WTC11 (cell line): ENCODE data around the gene KCNH6. TPM values are rescaled to one million over a fixed set of nuclear protein-coding genes. Genes with fewer than 3 reads are reported as not detected.

Source experiments
- ATAC-seq: fragments of 200-7000 bp; cut with Tn5 transposase; 2 replicates; pipeline ENCODE4 v1.10.0; 2021; ENCODE audit warnings: mild to moderate bottlenecking, moderate library complexity
- CTCF ChIA-PET: fragments of 300-600 bp; sonication (Branson Sonifier 250); formaldehyde crosslinking; loops from one replicate; lab custom pipeline; 2021; ENCODE audit warnings: antibody characterized with exemption; lab: Charles Lee
- POLR2A ChIA-PET: fragments of 350-600 bp; sonication (Branson Sonifier 250); formaldehyde crosslinking; loops from one replicate; lab custom pipeline; 2021; ENCODE audit warnings: antibody characterized with exemption; lab: Charles Lee
- DNase-seq: peaks from one replicate; pipeline ENCODE4 v3.0.0; 2021; ENCODE audit warnings: low spot score
- H3K27ac Mint-ChIP-seq: 2 replicates; pipeline ENCODE4 v1.8.0; 2021; ENCODE audit warnings: mixed read lengths
- H3K27me3 Mint-ChIP-seq: 2 replicates; pipeline ENCODE4 v1.8.0; 2021; ENCODE audit warnings: low read depth, mild to moderate bottlenecking, moderate library complexity, mixed read lengths
- H3K36me3 Mint-ChIP-seq: 2 replicates; pipeline ENCODE4 v1.8.0; 2021; ENCODE audit warnings: mixed read lengths
- H3K4me1 Mint-ChIP-seq: 2 replicates; pipeline ENCODE4 v1.8.0; 2022; ENCODE audit warnings: mixed read lengths
- H3K4me3 Mint-ChIP-seq: 2 replicates; pipeline ENCODE4 v1.8.0; 2021; ENCODE audit warnings: mild to moderate bottlenecking, moderate library complexity, mixed read lengths
- H3K9me3 Mint-ChIP-seq: 2 replicates; pipeline ENCODE4 v1.8.0; 2021; ENCODE audit warnings: mixed read lengths
- ARID4B ChIP-seq: sonication (generic); formaldehyde crosslinking; IDR thresholded peaks from 2 replicates; pipeline ENCODE4 v1.8.0; 2023; ENCODE audit warnings: missing genetic modification reagents, mild to moderate bottlenecking, borderline replicate concordance
- ATF2 ChIP-seq: sonication (generic); formaldehyde crosslinking; IDR thresholded peaks from 2 replicates; pipeline ENCODE4 v1.8.1; 2022; ENCODE audit warnings: low read depth, missing genetic modification reagents, borderline replicate concordance
- CBFB ChIP-seq: sonication (generic); formaldehyde crosslinking; IDR thresholded peaks from 2 replicates; pipeline ENCODE4 v1.8.1; 2022; ENCODE audit warnings: mild to moderate bottlenecking, low read depth, missing genetic modification reagents
- CREM ChIP-seq: sonication (generic); formaldehyde crosslinking; IDR thresholded peaks from 2 replicates; pipeline ENCODE4 v1.8.1; 2022; ENCODE audit warnings: mild to moderate bottlenecking, missing genetic modification reagents, moderate library complexity
- ESRRA ChIP-seq: sonication (generic); formaldehyde crosslinking; IDR thresholded peaks from 2 replicates; pipeline ENCODE4 v1.8.1; 2022; ENCODE audit warnings: mild to moderate bottlenecking, missing genetic modification reagents, borderline replicate concordance
- ETV6 ChIP-seq: sonication (generic); formaldehyde crosslinking; IDR thresholded peaks from 2 replicates; pipeline ENCODE4 v1.8.1; 2022; ENCODE audit warnings: mild to moderate bottlenecking, missing genetic modification reagents
- JAZF1 ChIP-seq: fragments of 250-450 bp; sonication (Bioruptor Pico); IDR thresholded peaks from 2 replicates; pipeline ENCODE4 v1.9.0; 2021; ENCODE audit warnings: moderate library complexity, mild to moderate bottlenecking, inconsistent platforms
- MXD4 ChIP-seq: fragments of 250-450 bp; sonication (Bioruptor Pico); IDR thresholded peaks from 2 replicates; pipeline ENCODE4 v1.8.0; 2021; ENCODE audit warnings: mild to moderate bottlenecking, moderate library complexity, borderline replicate concordance
- NR2C2 ChIP-seq: sonication (generic); formaldehyde crosslinking; IDR thresholded peaks from 2 replicates; pipeline ENCODE4 v1.8.0; 2022; ENCODE audit warnings: mild to moderate bottlenecking, missing genetic modification reagents
- SP1 ChIP-seq: sonication (generic); formaldehyde crosslinking; conservative IDR thresholded peaks from 2 replicates; pipeline ENCODE4 v1.8.1; 2022; ENCODE audit warnings: missing genetic modification reagents
- TEAD1 ChIP-seq: sonication (generic); formaldehyde crosslinking; IDR thresholded peaks from 2 replicates; pipeline ENCODE4 v1.8.0; 2022; ENCODE audit warnings: mild to moderate bottlenecking, missing genetic modification reagents
- ZNF121 ChIP-seq: sonication (generic); formaldehyde crosslinking; IDR thresholded peaks from 2 replicates; pipeline ENCODE4 v1.8.0; 2023; ENCODE audit warnings: missing genetic modification reagents
- total RNA-seq: library from RNA; stranded (reverse); gene quantifications from 3 replicates; pipeline ENCODE4 v1.2.3, GENCODE V29; 2021
- TF ChIP-seq, protein P1 (sequence below): sonication (generic); formaldehyde crosslinking; IDR thresholded peaks from 2 replicates; pipeline ENCODE4 v1.8.0; 2023; ENCODE audit warnings: missing genetic modification reagents
- TF ChIP-seq, protein P2 (sequence below): fragments of 250-450 bp; sonication (Bioruptor Pico); IDR thresholded peaks from 2 replicates; pipeline ENCODE4 v1.9.0; 2021; ENCODE audit warnings: mild to moderate bottlenecking, borderline replicate concordance
- TF ChIP-seq, protein P3 (sequence below): fragments of 250-450 bp; sonication (Bioruptor Pico); IDR thresholded peaks from 2 replicates; pipeline ENCODE4 v2.1.2; 2022; ENCODE audit warnings: mild to moderate bottlenecking, moderate library complexity
- TF ChIP-seq, protein P4 (sequence below): sonication (generic); formaldehyde crosslinking; IDR thresholded peaks from 2 replicates; pipeline ENCODE4 v1.8.0; 2022; ENCODE audit warnings: mild to moderate bottlenecking, missing genetic modification reagents

The KCNH6 gene
- total RNA-seq, 1 experiment from 2014 or later: 2.1 TPM

DNA sequence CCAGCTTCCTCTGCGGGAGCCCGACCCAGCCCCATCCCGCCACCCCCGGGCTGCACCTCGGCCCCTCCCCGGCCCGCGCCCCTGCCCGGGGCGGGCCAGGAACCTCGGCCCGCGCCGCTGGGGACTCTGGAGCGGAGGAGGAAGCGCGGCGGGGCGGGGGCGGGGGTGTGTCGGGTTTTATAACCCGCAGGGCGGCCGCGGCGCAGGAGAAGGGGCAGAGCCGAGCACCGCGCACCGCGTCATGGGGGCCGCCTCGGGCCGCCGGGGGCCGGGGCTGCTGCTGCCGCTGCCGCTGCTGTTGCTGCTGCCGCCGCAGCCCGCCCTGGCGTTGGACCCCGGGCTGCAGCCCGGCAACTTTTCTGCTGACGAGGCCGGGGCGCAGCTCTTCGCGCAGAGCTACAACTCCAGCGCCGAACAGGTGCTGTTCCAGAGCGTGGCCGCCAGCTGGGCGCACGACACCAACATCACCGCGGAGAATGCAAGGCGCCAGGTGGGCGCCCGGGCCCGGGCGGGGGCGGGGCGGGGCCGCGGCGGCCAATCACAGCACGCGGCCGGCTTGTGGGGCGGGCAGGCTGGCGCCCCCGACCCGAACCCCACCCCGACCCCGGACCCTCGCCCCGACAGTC is 46.2 kb upstream of the KCNH6 start, which contains the start of gene ACE (continued):
- TF ChIP-seq, protein P1, sequence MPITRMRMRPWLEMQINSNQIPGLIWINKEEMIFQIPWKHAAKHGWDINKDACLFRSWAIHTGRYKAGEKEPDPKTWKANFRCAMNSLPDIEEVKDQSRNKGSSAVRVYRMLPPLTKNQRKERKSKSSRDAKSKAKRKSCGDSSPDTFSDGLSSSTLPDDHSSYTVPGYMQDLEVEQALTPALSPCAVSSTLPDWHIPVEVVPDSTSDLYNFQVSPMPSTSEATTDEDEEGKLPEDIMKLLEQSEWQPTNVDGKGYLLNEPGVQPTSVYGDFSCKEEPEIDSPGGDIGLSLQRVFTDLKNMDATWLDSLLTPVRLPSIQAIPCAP: no peak
- peak; percentile 52; the same call in 1 of the 2 replicates for TF ChIP-seq ETV6 (CRISPR knock-in tag)
- TF ChIP-seq CREM (CRISPR knock-in tag): 0 out of 2 replicates have a peak, but pooled peaks have one; percentile 30
- TF ChIP-seq TEAD1 (CRISPR knock-in tag): peak; percentile 38; the same call in 1 of the 2 replicates
- TF ChIP-seq SP1 (CRISPR knock-in tag): no peak
- TF ChIP-seq ZNF121 (CRISPR knock-in tag): 0 out of 2 replicates have a peak, but pooled peaks have one; percentile 2

DNA sequence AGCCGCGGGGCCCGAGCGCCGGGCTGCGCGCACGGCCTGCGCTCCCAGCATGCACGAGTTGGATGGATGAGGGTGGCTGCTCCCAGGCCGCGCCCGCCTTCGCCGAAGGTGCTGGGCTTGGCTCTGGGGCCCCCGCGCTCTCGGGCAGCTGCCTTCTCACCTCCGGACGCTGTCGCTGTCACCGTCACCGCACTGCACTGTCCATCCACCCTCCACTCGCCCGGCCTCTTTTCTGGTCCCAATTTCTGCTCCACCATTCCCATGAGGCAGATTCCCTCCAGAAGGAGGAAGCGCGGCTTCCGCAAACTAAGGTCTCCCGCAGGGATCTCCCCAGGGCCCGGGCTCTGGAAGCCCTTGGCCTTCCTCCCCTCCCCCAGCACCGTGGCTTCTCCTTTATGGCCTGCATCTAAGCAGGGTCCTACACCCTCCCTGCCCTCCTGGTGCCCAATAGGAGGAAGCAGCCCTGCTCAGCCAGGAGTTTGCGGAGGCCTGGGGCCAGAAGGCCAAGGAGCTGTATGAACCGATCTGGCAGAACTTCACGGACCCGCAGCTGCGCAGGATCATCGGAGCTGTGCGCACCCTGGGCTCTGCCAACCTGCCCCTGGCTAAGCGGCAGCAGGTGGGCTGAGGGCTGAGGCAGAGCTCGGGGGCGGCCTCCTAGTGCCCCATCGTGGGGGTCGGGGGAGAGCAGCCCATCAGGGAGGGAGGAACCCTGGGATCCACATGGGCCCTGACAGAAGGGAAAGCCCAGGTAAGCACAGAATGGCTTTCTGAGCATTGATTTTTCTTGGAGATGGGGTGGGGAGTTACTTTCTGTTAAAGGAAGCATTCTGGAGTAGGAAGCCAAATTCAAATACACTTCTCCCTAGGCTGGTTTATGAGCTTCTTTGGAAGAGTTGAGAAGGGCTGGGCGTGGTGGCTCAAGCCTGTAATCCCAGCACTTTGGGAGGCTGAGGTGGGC is 45.4 kb upstream of the KCNH6 start:
- POLR2A ChIA-PET: interaction anchor here (0.9 to 2.0 kb wide), 7 partner anchors 32 to 221 kb away, joined by 3 to 7 read pairs (median 4); no protein-coding TSS in a partner anchor
- no peaks in the 10 kb centered on the region for H3K36me3 Mint-ChIP-seq
- ATAC-seq: peak; percentile 2; the same call in 1 of the 2 replicates
- TF ChIP-seq, protein P2, sequence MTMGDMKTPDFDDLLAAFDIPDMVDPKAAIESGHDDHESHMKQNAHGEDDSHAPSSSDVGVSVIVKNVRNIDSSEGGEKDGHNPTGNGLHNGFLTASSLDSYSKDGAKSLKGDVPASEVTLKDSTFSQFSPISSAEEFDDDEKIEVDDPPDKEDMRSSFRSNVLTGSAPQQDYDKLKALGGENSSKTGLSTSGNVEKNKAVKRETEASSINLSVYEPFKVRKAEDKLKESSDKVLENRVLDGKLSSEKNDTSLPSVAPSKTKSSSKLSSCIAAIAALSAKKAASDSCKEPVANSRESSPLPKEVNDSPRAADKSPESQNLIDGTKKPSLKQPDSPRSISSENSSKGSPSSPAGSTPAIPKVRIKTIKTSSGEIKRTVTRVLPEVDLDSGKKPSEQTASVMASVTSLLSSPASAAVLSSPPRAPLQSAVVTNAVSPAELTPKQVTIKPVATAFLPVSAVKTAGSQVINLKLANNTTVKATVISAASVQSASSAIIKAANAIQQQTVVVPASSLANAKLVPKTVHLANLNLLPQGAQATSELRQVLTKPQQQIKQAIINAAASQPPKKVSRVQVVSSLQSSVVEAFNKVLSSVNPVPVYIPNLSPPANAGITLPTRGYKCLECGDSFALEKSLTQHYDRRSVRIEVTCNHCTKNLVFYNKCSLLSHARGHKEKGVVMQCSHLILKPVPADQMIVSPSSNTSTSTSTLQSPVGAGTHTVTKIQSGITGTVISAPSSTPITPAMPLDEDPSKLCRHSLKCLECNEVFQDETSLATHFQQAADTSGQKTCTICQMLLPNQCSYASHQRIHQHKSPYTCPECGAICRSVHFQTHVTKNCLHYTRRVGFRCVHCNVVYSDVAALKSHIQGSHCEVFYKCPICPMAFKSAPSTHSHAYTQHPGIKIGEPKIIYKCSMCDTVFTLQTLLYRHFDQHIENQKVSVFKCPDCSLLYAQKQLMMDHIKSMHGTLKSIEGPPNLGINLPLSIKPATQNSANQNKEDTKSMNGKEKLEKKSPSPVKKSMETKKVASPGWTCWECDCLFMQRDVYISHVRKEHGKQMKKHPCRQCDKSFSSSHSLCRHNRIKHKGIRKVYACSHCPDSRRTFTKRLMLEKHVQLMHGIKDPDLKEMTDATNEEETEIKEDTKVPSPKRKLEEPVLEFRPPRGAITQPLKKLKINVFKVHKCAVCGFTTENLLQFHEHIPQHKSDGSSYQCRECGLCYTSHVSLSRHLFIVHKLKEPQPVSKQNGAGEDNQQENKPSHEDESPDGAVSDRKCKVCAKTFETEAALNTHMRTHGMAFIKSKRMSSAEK (CRISPR knock-in tag): no peak
- TF ChIP-seq ATF2 (CRISPR knock-in tag): no peak
- no peak for TF ChIP-seq JAZF1
- no peak for TF ChIP-seq SP1 (CRISPR knock-in tag)
- TF ChIP-seq, protein P3, sequence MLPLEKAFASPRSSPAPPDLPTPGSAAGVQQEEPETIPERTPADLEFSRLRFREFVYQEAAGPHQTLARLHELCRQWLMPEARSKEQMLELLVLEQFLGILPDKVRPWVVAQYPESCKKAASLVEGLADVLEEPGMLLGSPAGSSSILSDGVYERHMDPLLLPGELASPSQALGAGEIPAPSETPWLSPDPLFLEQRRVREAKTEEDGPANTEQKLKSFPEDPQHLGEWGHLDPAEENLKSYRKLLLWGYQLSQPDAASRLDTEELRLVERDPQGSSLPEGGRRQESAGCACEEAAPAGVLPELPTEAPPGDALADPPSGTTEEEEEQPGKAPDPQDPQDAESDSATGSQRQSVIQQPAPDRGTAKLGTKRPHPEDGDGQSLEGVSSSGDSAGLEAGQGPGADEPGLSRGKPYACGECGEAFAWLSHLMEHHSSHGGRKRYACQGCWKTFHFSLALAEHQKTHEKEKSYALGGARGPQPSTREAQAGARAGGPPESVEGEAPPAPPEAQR (CRISPR knock-in tag): no peak
- TF ChIP-seq, protein P1: no peak
- TF ChIP-seq, protein P4, sequence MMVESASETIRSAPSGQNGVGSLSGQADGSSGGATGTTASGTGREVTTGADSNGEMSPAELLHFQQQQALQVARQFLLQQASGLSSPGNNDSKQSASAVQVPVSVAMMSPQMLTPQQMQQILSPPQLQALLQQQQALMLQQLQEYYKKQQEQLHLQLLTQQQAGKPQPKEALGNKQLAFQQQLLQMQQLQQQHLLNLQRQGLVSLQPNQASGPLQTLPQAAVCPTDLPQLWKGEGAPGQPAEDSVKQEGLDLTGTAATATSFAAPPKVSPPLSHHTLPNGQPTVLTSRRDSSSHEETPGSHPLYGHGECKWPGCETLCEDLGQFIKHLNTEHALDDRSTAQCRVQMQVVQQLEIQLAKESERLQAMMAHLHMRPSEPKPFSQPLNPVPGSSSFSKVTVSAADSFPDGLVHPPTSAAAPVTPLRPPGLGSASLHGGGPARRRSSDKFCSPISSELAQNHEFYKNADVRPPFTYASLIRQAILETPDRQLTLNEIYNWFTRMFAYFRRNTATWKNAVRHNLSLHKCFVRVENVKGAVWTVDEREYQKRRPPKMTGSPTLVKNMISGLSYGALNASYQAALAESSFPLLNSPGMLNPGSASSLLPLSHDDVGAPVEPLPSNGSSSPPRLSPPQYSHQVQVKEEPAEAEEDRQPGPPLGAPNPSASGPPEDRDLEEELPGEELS (CRISPR knock-in tag): peak; percentile 17; the same call in 1 of the 2 replicates
- TF ChIP-seq ARID4B (CRISPR knock-in tag): 0 out of 2 replicates have a peak, but pooled peaks have one; percentile 4
- no peak for TF ChIP-seq NR2C2
- 0 out of 2 replicates have a peak, but pooled peaks have one; percentile 25 for TF ChIP-seq CBFB
- no peak for TF ChIP-seq ESRRA (CRISPR knock-in tag)
- no peak for TF ChIP-seq MXD4 (CRISPR knock-in tag)

More for the DNA sequence above, 45.4 kb upstream of the KCNH6 start:
- CTCF ChIA-PET: interaction anchor here (0.5 to 11.3 kb wide), 28 partner anchors 8 to 238 kb away, joined by 3 to 298 read pairs (median 6); partner anchors contain the start of genes CYB561, KCNH6 and MAP3K3
- Mint-ChIP-seq H3K4me3 (peak overlapping the region; percentile 82), H3K27ac (no peak overlapping the region), H3K4me1 (peaks cover 32% of the 10 kb centered on the region), H3K9me3 (no peaks in the 10 kb centered on the region), H3K27me3 (peaks cover 28% of the 10 kb centered on the region)
- DNase-seq: peak; percentile 29
